DND-41 (cell line): Measurements from ENCODE around the gene LRIT2.

Source experiments
- CTCF ChIP-seq: IDR thresholded peaks from 2 replicates; pipeline ENCODE4 v1.5.1; 2012; ENCODE audit warnings: borderline replicate concordance, low read length, moderate library complexity, mild to moderate bottlenecking; ENCODE audit not compliant: poor library complexity, severe bottlenecking; ENCODE audit errors: extremely low read depth
- EZH2 ChIP-seq: IDR thresholded peaks from 3 replicates; pipeline ENCODE4 v1.6.1; 2012; ENCODE audit warnings: borderline replicate concordance, low read depth, mild to moderate bottlenecking, moderate library complexity, low read length, inconsistent platforms; ENCODE audit not compliant: severe bottlenecking

- TF ChIP-seq CTCF (no peak), EZH2 (no peak)
Observed at GRCh38 chr10:84193327-84193726, 32.0 kb downstream of the LRIT2 start.
